Neural progenitor cell (in vitro differentiated cells): ENCODE results near the gene MGAT4A.

ENCODE experiments used
- CTCF ChIP-seq: fragments of 200-600 bp; sonication (generic); IDR thresholded peaks from 2 replicates; pipeline ENCODE4 v1.5.1; 2017; ENCODE audit warnings: antibody characterized with exemption, mild to moderate bottlenecking
- EZH2 ChIP-seq: fragments of 200-600 bp; sonication (generic); IDR thresholded peaks from 2 replicates; pipeline ENCODE4 v1.6.1; 2017; ENCODE audit warnings: antibody characterized with exemption, mild to moderate bottlenecking, moderate library complexity
- EZH2phosphoT487 ChIP-seq: fragments of 200-600 bp; sonication (generic); IDR thresholded peaks from 2 replicates; pipeline ENCODE4 v1.6.1; 2017; ENCODE audit warnings: antibody characterized with exemption

- TF ChIP-seq CTCF (no peak), EZH2 (no peak), EZH2phosphoT487 (no peak)
These were observed 74.1 kb downstream of the MGAT4A start for GRCh38 chr2:98656800-98657199.
